ENCODE results near the gene NRXN2. TPM values are rescaled to one million over a fixed set of nuclear protein-coding genes. Genes with fewer than 3 reads are reported as not detected.

Gene NRXN2
- total and polyA plus RNA-seq, 10 of the 15 experiments (the other 5 are each of a cell fraction or from before 2014, with no cell fraction given), result 0.03 to 1.4 (median 0.23) TPM

GRCh38 chr11:64719406-64719805, 3.6 kb downstream of the NRXN2 start:
- Histone ChIP-seq H3K9me3 (replicated peaks; ENCODE audit: control insufficient read depth, insufficient read depth, low read length) (no peaks in the 10 kb centered on the region), H4K20me1 (ENCODE audit: control insufficient read depth, insufficient read depth) (no peaks in the 10 kb centered on the region), H3K4me3 (no peak overlapping the region), H3K79me2 (ENCODE audit: control insufficient read depth, insufficient read depth, low read length) (no peaks in the 10 kb centered on the region), H2AFZ (ENCODE audit: control insufficient read depth, low read depth, low read length) (no peak overlapping the region), H3K27me3 (replicated peaks in 1 of 2; ENCODE audit: control insufficient read depth in 2 of 2, insufficient read depth in 2 of 2, low read length in 1 of 2) (peaks cover 3 to 11% of the 10 kb centered on the region in 2 experiments; a peak in 3 of 4 replicates), H3K27ac (ENCODE audit: control insufficient read depth, insufficient read depth) (no peak overlapping the region), H3K9ac (ENCODE audit: control insufficient read depth, insufficient read depth, low read length) (no peak overlapping the region), H3K36me3 (ENCODE audit: control insufficient read depth in 2 of 2, insufficient read depth in 2 of 2, low read length in 1 of 2) (no peaks in the 10 kb centered on the region; a peak in 1 of 4 replicates), H3K4me2 (ENCODE audit: control insufficient read depth, insufficient read depth) (no peak overlapping the region), H3K4me1 (ENCODE audit: control insufficient read depth, insufficient read depth, low read length) (peaks cover 13% of the 10 kb centered on the region)
- WGBS (ENCODE audit: insufficient coverage, insufficient replicate concordance, low lambda C conversion rate, missing lambda C conversion rate), result 11% methylated on average over 10 of the region's 10 CpGs
- no peak for FAIRE-seq
- ATAC-seq, result no peak
- ChIA-PET RAD21 (ENCODE audit: unreplicated experiment) (interaction anchor here (1.0 kb wide), 1 partner anchor 31 kb away, joined by 3 read pairs; no protein-coding TSS in a partner anchor), SMC1A (ENCODE audit: uncharacterized antibody, unreplicated experiment) (interaction anchor here (1.1 to 1.2 kb wide), 2 partner anchors 14 to 31 kb away, joined by 3 to 5 read pairs; no protein-coding TSS in a partner anchor), CTCF (interaction anchor here (0.8 to 6.7 kb wide), 7 partner anchors 11 to 270 kb away, joined by 3 to 58 read pairs (median 3); no protein-coding TSS in a partner anchor), POLR2A (interaction anchor here (0.5 kb wide), 1 partner anchor 40 kb away, joined by 3 read pairs; no protein-coding TSS in a partner anchor)
- in situ Hi-C loops (cut with MboI), result no loop called here
- no TSS peak for BruUV-seq (replicated peaks)
- intact Hi-C loops (cut with micrococcal nuclease; ENCODE audit: unreplicated experiment), result no loop called here
- no peak for DNase-seq (ENCODE audit: low read depth, low spot score)
- TF ChIP-seq SUPT20H (IDR thresholded peaks at IDR 0.05; ENCODE audit: borderline replicate concordance, control insufficient read depth, low read depth, low read length) (no peak), NKRF (conservative IDR thresholded peaks at IDR 0.05) (no peak), NFYB (IDR thresholded peaks at IDR 0.05; ENCODE audit: insufficient read depth, low read depth, low read length) (no peak), TCF7 (IDR thresholded peaks at IDR 0.05; ENCODE audit: borderline replicate concordance) (no peak), CUX1 (IDR thresholded peaks at IDR 0.05; ENCODE audit: insufficient replicate concordance, low read depth, low read length) (no peak), RELA (IDR thresholded peaks at IDR 0.05; ENCODE audit: borderline replicate concordance, partially characterized antibody) (no peak), IRF3 (IDR thresholded peaks at IDR 0.05) (no peak), POLR2A (IDR thresholded peaks at IDR 0.05; ENCODE audit: low read depth, low read length) (no peak), HDGF (IDR thresholded peaks at IDR 0.05) (no peak), E2F8 (IDR thresholded peaks at IDR 0.05; ENCODE audit: low read depth, partially characterized antibody) (no peak), ZZZ3 (IDR thresholded peaks at IDR 0.05; ENCODE audit: control insufficient read depth, insufficient read length, low read depth) (no peak), YY1 (IDR thresholded peaks at IDR 0.05; ENCODE audit: low read depth, low read length) (no peak), KAT2A (conservative IDR thresholded peaks at IDR 0.05; ENCODE audit: control insufficient read depth, low read depth, low read length) (no peak)
